HCT116 (cell line): Measurements from ENCODE around the gene XRCC3. TPM values are rescaled to one million over a fixed set of nuclear protein-coding genes. Genes with fewer than 3 reads are reported as not detected.

Experiments used
- ATAC-seq: fragments of 200-7000 bp; cut with Tn5 transposase; 2 replicates; pipeline ENCODE4 v1.9.1; 2020; ENCODE audit warnings: mild to moderate bottlenecking, moderate library complexity
- BruUV-seq: library from RNA; stranded (reverse); fragments of 400-500 nt; replicated peaks from 2 replicates; lab custom pipeline; 2021; lab: Mats Ljungman, UMichigan
- CTCF ChIA-PET: fragments of 300-600 bp; sonication (Branson Sonifier 250); formaldehyde crosslinking; loops from one replicate; lab custom pipeline; 2021; ENCODE audit warnings: antibody characterized with exemption; lab: Charles Lee
- POLR2A ChIA-PET: fragments of 300-600, 350-600 bp; sonication (Branson Sonifier 250); formaldehyde crosslinking; loops from one replicate; lab custom pipeline; 2021; ENCODE audit warnings: antibody characterized with exemption; lab: Charles Lee
- RAD21 ChIA-PET, 2 experiments: fragments of 300-600 bp; sonication (Branson Sonifier 250); formaldehyde crosslinking; loops; one replicate each; lab custom pipeline; 2023; ENCODE audit warnings: low total read pairs in 2 of 2; ENCODE audit not compliant: uncharacterized antibody in 2 of 2, unreplicated experiment in 2 of 2, low non-redundant PET in 1 of 2; lab: Charles Lee
- DNase-seq: peaks from one replicate; pipeline ENCODE4 v3.0.0-alpha.2; 2010; ENCODE audit warnings: low read depth, low spot score
- H2AFZ ChIP-seq: fragments of 200-600 bp; shearing (Covaris generic), sonication (generic); 2 replicates; pipeline ENCODE4 v1.6.1; 2017; ENCODE audit warnings: low read depth, mixed run types, mixed read lengths, antibody characterized with exemption, low read length; ENCODE audit not compliant: poor library complexity, severe bottlenecking
- H3K27ac ChIP-seq: 2 replicates; pipeline ENCODE4 v1.5.1; 2012; ENCODE audit warnings: low read depth, low read length
- H3K27me3 ChIP-seq: fragments of 200-600 bp; sonication (generic); 2 replicates; pipeline ENCODE4 v1.6.1; 2016; ENCODE audit warnings: mixed run types, low read length, mixed read lengths; ENCODE audit not compliant: insufficient read depth
- H3K36me3 ChIP-seq, 2 experiments: fragments of 200-500 bp in 1 of 2; fragments of 200-600 bp in 1 of 2; sonication (Bioruptor generic) in 1 of 2; sonication (generic) in 1 of 2; 2 replicates each; pipeline versions ENCODE4 v1.5.1 to v1.6.1; 2014 to 2016; ENCODE audit warnings: low read length in 2 of 2, inconsistent platforms in 1 of 2, mixed read lengths in 1 of 2, mixed run types in 1 of 2; ENCODE audit not compliant: insufficient read depth in 2 of 2, control insufficient read depth in 1 of 2
- H3K4me1 ChIP-seq, 2 experiments: fragments of 200-600 bp in 1 of 2; sonication (generic) in 1 of 2; 2 replicates each; pipeline versions ENCODE4 v1.5.1 to v1.6.1; 2012 to 2017; ENCODE audit warnings: low read length in 2 of 2, inconsistent platforms in 1 of 2, mild to moderate bottlenecking in 1 of 2, mixed read lengths in 1 of 2, mixed run types in 1 of 2, moderate library complexity in 1 of 2; ENCODE audit not compliant: insufficient read depth in 2 of 2, control insufficient read depth in 1 of 2
- H3K4me2 ChIP-seq: fragments of 200-600 bp; sonication (generic); 2 replicates; pipeline ENCODE4 v1.6.1; 2017; ENCODE audit warnings: mixed run types, low read length, mixed read lengths
- H3K4me3 ChIP-seq, 2 experiments: fragments of 200-600 bp in 1 of 2; sonication (generic) in 1 of 2; replicated peaks in 1 of 2; 2 replicates each; pipeline ENCODE4 v1.5.1; 2011 to 2016; ENCODE audit warnings: low read length in 2 of 2, control low read depth in 1 of 2, low read depth in 1 of 2, mild to moderate bottlenecking in 1 of 2, mixed read lengths in 1 of 2, mixed run types in 1 of 2
- H3K79me2 ChIP-seq: fragments of 200-600 bp; sonication (generic); 2 replicates; pipeline ENCODE4 v1.6.1; 2017; ENCODE audit warnings: mild to moderate bottlenecking, mixed run types, low read length, moderate library complexity, mixed read lengths; ENCODE audit not compliant: insufficient read depth
- H3K9ac ChIP-seq: fragments of 200-600 bp; sonication (generic); 2 replicates; pipeline ENCODE4 v1.6.1; 2016; ENCODE audit warnings: low read length, mixed read lengths
- H3K9me2 ChIP-seq: fragments of 200-600 bp; sonication (generic), shearing (Covaris generic); 2 replicates; pipeline ENCODE4 v1.6.1; 2017; ENCODE audit warnings: mixed run types, mild to moderate bottlenecking, moderate library complexity; ENCODE audit not compliant: insufficient read depth
- H3K9me3 ChIP-seq, 2 experiments: fragments of 200-500 bp in 1 of 2; fragments of 200-600 bp in 1 of 2; sonication (Bioruptor generic) in 1 of 2; sonication (generic) in 1 of 2; 2 replicates each; pipeline ENCODE4 v1.6.1; 2014 to 2017; ENCODE audit warnings: low read length in 2 of 2, mixed read lengths in 2 of 2, inconsistent platforms in 1 of 2, low read depth in 1 of 2, mild to moderate bottlenecking in 1 of 2, mixed run types in 1 of 2, moderate library complexity in 1 of 2; ENCODE audit not compliant: control insufficient read depth in 1 of 2, insufficient read depth in 1 of 2
- H4K20me1 ChIP-seq: fragments of 200-600 bp; sonication (generic), shearing (Covaris generic); 2 replicates; pipeline ENCODE4 v1.6.1; 2017; ENCODE audit warnings: mixed run types, mild to moderate bottlenecking, moderate library complexity; ENCODE audit not compliant: insufficient read depth
- CBX3 ChIP-seq: IDR thresholded peaks from 2 replicates; pipeline ENCODE4 v1.6.1; 2012; ENCODE audit warnings: low read depth
- CEBPB ChIP-seq: IDR thresholded peaks from 2 replicates; pipeline ENCODE4 v1.6.1; 2012; ENCODE audit warnings: low read depth
- EZH2phosphoT487 ChIP-seq: fragments of 200-600 bp; IDR thresholded peaks from 2 replicates; pipeline ENCODE4 v1.6.1; 2018; ENCODE audit warnings: antibody characterized with exemption, borderline replicate concordance
- JUND ChIP-seq: IDR thresholded peaks from 2 replicates; pipeline ENCODE4 v1.6.1; 2012
- MAX ChIP-seq: IDR thresholded peaks from 2 replicates; pipeline ENCODE4 v1.6.1; 2012
- REST ChIP-seq: IDR thresholded peaks from 2 replicates; pipeline ENCODE4 v1.6.1; 2012; ENCODE audit warnings: low read depth
- SIN3A ChIP-seq: IDR thresholded peaks from 2 replicates; pipeline ENCODE4 v1.6.1; 2012; ENCODE audit warnings: low read depth
- SP1 ChIP-seq: IDR thresholded peaks from 2 replicates; pipeline ENCODE4 v1.6.1; 2012; ENCODE audit warnings: low read depth
- SRF ChIP-seq: IDR thresholded peaks from 2 replicates; pipeline ENCODE4 v1.6.1; 2012; ENCODE audit warnings: low read depth
- YY1 ChIP-seq: IDR thresholded peaks from 2 replicates; pipeline ENCODE4 v1.6.1; 2011; ENCODE audit warnings: low read length, low read depth, moderate library complexity, mild to moderate bottlenecking; ENCODE audit not compliant: insufficient replicate concordance; ENCODE audit errors: extremely low read depth
- intact Hi-C: fragments of 100-400 bp; cut with micrococcal nuclease; formaldehyde crosslinking; loops from 2 replicates; pipeline ENCODE4 v1.10.0; 2022
- total RNA-seq: library from RNA; stranded (reverse); gene quantifications from one replicate; pipeline ENCODE4 v1.2.1, GENCODE V29; 2021; ENCODE audit not compliant: unreplicated experiment

XRCC3 gene
- total RNA-seq, 1 experiment from 2014 or later, result 48.7 TPM

GRCh38 chr14:103738701-103739451, 23.6 kb upstream of the XRCC3 start (continued):
- TF ChIP-seq REST, result no peak
- no peak for TF ChIP-seq SP1
- no peak for TF ChIP-seq SRF
- no peak for TF ChIP-seq EZH2phosphoT487

- ChIA-PET RAD21 (no interaction called here), CTCF (no interaction called here), POLR2A (no interaction called here)
- Histone ChIP-seq H3K4me1 (no peaks in the 10 kb centered on the region), H3K9me2 (no peaks in the 10 kb centered on the region), H3K4me3 (no peak overlapping the region), H3K36me3 (peaks cover 0 to 3% of the 10 kb centered on the region in 2 experiments; a peak in 3 of 4 replicates), H3K9ac (no peak overlapping the region), H3K9me3 (no peaks in the 10 kb centered on the region), H3K27me3 (no peaks in the 10 kb centered on the region), H4K20me1 (no peaks in the 10 kb centered on the region), H3K4me2 (no peak overlapping the region), H2AFZ (no peak overlapping the region), H3K79me2 (no peaks in the 10 kb centered on the region), H3K27ac (no peak overlapping the region)
- no peak for ATAC-seq
- DNase-seq, result no peak
- intact Hi-C loops, result no loop called here
- TF ChIP-seq CBX3 (no peak), MAX (no peak), CEBPB (no peak), EZH2phosphoT487 (no peak), SIN3A (no peak), JUND (no peak), YY1 (no peak)
- no TSS peak for BruUV-seq
Observed at GRCh38 chr14:103738166-103738565, 22.9 kb upstream of the XRCC3 start.
